HG03025 (cell line): ENCODE results near the gene PNLIPRP1.

Experiments used
- ATAC-seq: cut with Tn5 transposase; IDR thresholded peaks from one replicate; pipeline ENCODE4 v1.9.1; 2021; ENCODE audit warnings: mild to moderate bottlenecking, moderate library complexity; ENCODE audit not compliant: unreplicated experiment, low FRiP score

The PNLIPRP1 gene

GRCh38 chr10:116629340-116629739 lies 38.6 kb downstream of the PNLIPRP1 start:
- ATAC-seq, result no peak

- no peak for ATAC-seq
These were observed 39.3 kb downstream of the PNLIPRP1 start for GRCh38 chr10:116630020-116630419.

DNA sequence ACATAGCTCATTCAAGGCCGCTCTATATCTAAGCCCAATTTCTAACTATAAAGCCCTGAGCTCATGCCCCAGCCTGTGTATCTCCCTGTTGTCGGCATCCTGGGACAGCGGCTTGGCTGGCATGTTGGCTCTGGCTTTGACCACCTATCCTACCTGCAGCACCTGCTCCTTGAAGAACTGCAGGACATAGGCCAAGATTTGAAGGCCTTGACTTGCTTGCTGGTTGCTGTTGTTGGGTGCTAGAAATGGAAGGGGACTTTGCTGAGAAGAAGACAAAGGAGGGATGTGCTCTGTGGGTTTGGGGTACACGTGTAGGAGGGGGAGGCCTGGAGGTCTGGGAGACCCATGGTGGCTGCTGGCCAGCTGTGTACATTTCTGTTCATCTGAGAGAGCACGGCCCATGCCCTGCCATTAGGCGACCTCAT lies 41.1 kb downstream of the PNLIPRP1 start:
- no peak for ATAC-seq

DNA sequence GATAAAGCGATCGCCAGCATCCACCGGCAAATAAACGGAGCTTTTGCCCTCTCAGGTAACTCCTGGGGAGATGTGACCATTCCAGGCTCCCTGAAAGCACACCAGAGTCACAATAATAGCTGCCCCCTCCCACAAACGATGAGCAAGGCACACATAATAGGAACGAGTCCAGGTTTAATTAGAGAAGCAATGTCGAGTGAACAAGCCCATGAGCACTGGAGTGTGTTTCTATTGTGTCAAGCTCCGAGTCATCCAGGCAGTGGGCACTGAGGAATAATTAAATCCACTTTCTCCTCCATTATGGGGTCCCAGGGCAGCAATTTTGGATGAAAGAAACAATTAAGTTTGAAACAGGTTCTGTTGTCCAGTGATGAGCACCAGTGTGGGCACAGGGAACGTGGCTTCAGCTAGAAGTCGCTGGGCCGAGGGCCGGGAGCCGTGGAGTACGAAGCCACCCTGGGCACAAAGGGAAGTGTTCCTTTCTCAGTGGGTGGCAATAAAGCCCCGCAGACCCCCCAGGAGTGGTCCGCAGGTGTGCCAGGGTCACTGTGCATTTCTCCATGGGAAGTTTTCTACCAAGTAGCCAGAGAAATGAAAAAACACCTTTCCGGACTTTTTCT lies 41.9 kb downstream of the PNLIPRP1 start:
- no peak for ATAC-seq

DNA sequence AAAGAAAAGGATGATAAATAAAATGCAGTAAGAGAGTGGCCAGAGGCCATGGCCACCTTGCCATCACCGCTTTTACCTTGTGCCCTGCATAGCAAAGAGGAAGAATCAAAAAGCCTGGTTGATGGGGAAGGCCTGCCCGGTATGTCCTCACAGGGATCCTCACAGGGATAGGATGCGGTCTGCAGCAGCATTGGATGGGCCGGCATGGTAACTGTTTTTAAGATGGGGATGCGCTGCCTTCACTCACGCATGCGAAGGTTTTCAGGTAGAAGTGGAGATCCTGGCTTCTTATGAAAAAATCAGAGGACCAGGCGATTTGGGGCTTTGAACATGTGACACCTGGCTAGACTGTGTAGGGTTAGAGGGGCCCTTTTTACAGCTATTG lies 42.4 kb downstream of the PNLIPRP1 start:
- ATAC-seq, result no peak

DNA sequence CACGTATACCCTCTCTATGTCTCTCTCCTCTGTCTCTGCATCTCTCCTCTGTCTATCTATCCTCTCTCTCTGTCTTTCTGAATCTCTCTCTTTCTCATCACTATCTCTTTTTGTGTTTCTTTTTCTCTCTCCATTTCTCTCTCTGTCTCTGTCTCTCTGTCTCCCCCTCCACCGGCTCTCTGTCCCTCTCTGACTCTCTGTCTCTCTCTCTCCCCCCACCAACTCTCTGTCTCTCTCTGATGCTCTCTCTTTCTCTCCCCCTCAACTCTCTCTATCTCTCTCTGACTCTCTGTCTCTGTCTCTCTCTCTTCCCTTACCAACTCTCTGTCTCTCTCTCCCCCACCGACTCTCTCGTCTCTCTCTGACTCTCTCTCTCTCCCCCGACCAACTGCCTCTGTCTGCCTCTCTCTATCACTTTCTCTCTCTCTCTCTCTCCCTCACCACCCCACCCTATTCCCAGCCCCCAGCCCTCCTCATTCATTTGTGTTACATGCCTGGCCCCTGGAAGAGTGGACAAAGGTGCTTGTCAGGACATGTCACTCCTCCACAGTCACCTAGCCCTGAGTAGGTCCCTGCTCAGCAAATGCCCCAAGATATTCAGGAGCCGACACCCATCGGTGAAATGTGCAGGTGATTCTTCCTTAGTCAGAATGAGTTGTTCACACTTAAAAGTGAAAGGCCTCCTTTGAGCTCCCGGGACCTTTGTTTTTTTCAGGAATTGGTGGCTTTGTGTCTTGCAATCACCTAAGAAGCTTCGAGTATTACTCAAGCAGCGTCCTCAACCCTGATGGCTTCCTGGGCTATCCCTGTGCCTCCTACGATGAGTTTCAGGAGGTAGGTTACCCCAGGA lies 43.6 kb downstream of the PNLIPRP1 start:
- no peak for ATAC-seq

DNA sequence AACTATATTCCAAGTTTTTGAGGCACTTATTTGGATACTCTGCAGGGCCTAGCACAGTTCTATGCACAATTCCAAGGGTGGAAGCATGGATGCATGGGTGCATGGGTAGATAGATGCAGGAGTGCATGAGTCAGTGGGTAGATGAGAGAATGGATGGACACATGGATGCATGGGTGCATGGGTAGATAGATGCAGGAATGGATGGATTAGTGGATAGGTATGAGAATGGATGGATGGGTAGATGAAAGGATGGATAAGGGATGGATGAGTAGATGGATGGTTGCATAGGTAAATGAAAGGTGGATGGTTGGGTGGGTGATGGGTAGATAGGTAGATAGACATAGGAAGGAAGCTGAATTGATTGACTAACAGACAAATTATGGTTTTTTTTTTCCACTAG lies 45.6 kb downstream of the PNLIPRP1 start:
- no peak for ATAC-seq

DNA sequence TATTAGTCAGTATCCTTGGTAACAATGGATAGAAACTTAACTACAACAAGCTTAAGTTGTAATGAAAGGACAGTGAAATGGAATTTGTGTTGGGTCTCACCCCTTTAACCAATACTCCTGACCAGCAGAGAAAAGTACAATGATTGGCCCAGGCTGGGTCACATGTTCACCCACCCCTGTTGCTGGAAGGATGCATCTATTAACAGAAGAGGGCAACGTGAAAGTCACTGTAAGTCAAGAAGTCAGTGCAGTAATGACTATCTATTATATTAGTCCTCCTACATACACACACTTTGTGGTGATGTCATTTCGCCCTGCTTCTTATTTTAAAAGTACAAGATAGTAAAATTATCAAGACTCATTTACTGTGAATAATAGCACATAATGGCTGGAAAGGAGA lies 46.2 kb downstream of the PNLIPRP1 start:
- ATAC-seq, result no peak

GRCh38 chr10:116637830-116638229 lies 47.1 kb downstream of the PNLIPRP1 start:
- ATAC-seq, result no peak

DNA sequence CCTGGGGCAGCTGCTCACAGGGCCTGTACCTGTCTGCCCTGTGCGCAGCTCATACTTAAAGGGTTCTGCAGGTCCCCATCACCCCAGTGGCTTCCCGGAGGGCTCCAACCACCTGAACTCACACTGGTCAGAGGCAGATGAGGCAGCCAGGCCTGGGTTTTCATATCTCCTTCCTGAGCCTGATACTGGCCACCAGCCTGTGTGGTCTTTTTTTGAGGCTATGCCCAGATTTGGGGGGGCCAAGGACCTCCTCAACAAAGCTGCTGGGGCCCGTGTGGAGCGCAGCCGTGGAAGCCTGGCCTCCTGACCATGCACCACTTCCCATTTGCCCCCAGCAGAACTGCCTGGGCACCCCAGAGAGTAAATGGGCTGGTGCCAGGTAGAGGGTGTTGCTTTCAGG lies 55.7 kb downstream of the PNLIPRP1 start:
- no peak for ATAC-seq

GRCh38 chr10:116648903-116649302 lies 58.1 kb downstream of the PNLIPRP1 start:
- ATAC-seq, result no peak

DNA sequence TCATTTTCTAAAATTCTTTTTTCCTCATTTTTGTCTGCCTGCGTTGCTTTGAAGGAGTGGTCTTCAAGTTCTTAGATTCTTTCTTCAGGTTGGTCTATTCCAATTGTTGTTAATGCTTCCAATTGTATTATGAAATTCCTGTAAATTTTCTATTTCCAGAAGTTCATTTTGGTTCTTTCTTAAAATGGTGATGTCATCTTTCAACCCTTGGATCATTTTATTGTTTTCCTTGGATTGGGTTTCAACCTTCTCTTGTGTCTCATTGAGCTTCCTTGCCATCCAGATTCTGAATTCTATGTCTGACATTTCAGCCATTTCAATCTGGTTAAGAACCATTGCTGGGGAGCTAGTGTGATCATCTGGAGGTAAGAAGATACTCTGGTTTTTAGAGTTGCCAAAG lies 63.1 kb downstream of the PNLIPRP1 start:
- no peak for ATAC-seq

DNA sequence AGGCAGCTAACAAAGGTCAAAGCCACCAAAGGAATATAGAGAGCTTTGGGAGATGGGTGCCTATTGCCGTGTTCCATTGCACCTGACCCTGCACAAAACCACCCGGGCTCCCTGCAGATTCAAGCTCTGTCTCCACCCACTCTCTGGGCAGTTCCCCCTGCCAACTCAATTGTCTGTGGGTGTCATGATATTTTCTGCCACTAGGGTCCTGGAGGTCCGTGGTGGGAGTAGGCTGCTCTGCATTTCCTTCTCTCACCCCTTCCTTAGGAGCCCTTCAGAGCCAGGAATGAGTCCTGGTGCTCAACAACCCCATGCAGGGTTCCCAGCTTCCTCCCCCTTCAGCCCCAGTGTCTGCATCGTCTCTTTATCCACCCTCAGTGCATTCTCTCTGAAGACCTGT lies 64.1 kb downstream of the PNLIPRP1 start:
- ATAC-seq, result no peak

DNA sequence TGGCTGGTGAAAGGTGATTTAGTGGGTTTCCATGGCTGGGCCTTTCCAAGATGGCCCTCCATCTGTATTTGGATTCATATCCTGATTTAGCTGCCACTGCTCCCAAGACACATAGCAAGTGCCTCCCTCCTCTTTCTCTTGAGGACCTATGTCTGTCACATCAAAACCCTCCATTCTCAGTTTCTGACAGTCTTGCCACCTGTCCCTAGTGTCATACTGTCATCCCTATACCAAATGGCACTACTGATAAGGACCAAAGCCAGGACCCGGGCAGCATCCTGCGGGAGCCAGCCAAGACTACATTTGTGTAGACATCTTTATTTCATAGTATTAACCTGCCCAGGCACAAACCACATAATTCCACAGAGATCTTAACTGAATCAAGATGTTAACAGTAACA lies 64.8 kb downstream of the PNLIPRP1 start:
- no peak for ATAC-seq

- ATAC-seq, result no peak
These were observed 65.3 kb downstream of the PNLIPRP1 start for GRCh38 chr10:116656044-116656443.

GRCh38 chr10:116657863-116658551 lies 67.2 kb downstream of the PNLIPRP1 start:
- no peak for ATAC-seq
